Thoracic aorta (tissue), 2 donors: ENCODE data around the gene C16orf74. TPM values are rescaled to one million over a fixed set of nuclear protein-coding genes. Genes with fewer than 3 reads are reported as not detected.

Experiments
- ATAC-seq: fragments of 150-250 bp; one replicate; pipeline ENCODE4 v1.8.0; 2017; ENCODE audit warnings: low read depth; ENCODE audit not compliant: insufficient number of reproducible peaks, low FRiP score
- DNase-seq: peaks from one replicate; pipeline ENCODE4 v3.0.0-alpha.2; 2020; ENCODE audit warnings: low spot score
- H3K27ac ChIP-seq, 2 donors: fragments of 200-600 bp; sonication (generic); 1 replicate in 1 of 2; 2 replicates in 1 of 2; pipeline ENCODE4 v1.5.1; 2016; ENCODE audit warnings: mild to moderate bottlenecking in 2 of 2, moderate library complexity in 2 of 2
- H3K27me3 ChIP-seq: fragments of 200-600 bp; sonication (generic); replicated peaks from 2 replicates; pipeline ENCODE4 v1.6.0; 2016; ENCODE audit warnings: mild to moderate bottlenecking; ENCODE audit not compliant: insufficient read depth
- H3K36me3 ChIP-seq: fragments of 200-600 bp; sonication (generic); one replicate; pipeline ENCODE4 v1.5.1; 2016
- H3K4me1 ChIP-seq, 2 donors: fragments of 200-600 bp; sonication (generic); 1 replicate in 1 of 2; 2 replicates in 1 of 2; pipeline versions ENCODE4 v1.5.1 to v1.6.0; 2016; ENCODE audit warnings: low read depth in 2 of 2, mild to moderate bottlenecking in 1 of 2; ENCODE audit not compliant: control insufficient read depth in 1 of 2
- H3K4me3 ChIP-seq: fragments of 200-600 bp; sonication (generic); 2 replicates; pipeline ENCODE4 v1.5.1; 2016; ENCODE audit warnings: mild to moderate bottlenecking
- H3K9me3 ChIP-seq: fragments of 200-600 bp; sonication (generic); 2 replicates; pipeline ENCODE4 v1.5.1; 2016
- CTCF ChIP-seq: fragments of 200-600 bp; sonication (generic); IDR thresholded peaks from one replicate; pipeline ENCODE4 v1.5.1; 2019; ENCODE audit warnings: antibody characterized with exemption
- total RNA-seq, 2 donors: library from RNA; depleted of rRNA; stranded (reverse); fragments of >200 nt; gene quantifications; one replicate each; pipeline versions ENCODE4 v1.1.0 to v1.2.3, GENCODE V29; 2016

The C16orf74 gene
- total RNA-seq, 2 donors from 2014 or later = 1.2 TPM; not detected in 1

- Histone ChIP-seq H3K4me1 (no peaks in the 10 kb centered on the region), H3K36me3 (no peaks in the 10 kb centered on the region), H3K9me3 (no peaks in the 10 kb centered on the region), H3K4me3 (no peak overlapping the region), H3K27ac (no peak overlapping the region), H3K27me3 (no peaks in the 10 kb centered on the region)
- ATAC-seq = no peak
- no peak for TF ChIP-seq CTCF
- no peak for DNase-seq
These were observed 31.1 kb downstream of the C16orf74 start for GRCh38 chr16:85719605-85720301.

- DNase-seq = no peak
- Histone ChIP-seq H3K27ac (no peak overlapping the region), H3K4me1 (no peaks in the 10 kb centered on the region), H3K9me3 (no peaks in the 10 kb centered on the region), H3K27me3 (no peaks in the 10 kb centered on the region), H3K36me3 (no peaks in the 10 kb centered on the region), H3K4me3 (no peak overlapping the region)
- TF ChIP-seq CTCF = no peak
- no peak for ATAC-seq
These were observed 32.2 kb downstream of the C16orf74 start for GRCh38 chr16:85718682-85719081.

GRCh38 chr16:85718153-85718477, 32.8 kb downstream of the C16orf74 start:
- Histone ChIP-seq H3K4me3 (no peak overlapping the region), H3K9me3 (no peaks in the 10 kb centered on the region), H3K36me3 (no peaks in the 10 kb centered on the region), H3K27ac (no peak overlapping the region), H3K4me1 (no peaks in the 10 kb centered on the region), H3K27me3 (no peaks in the 10 kb centered on the region)
- DNase-seq = no peak
- TF ChIP-seq CTCF = no peak
- ATAC-seq = no peak

- no peak for DNase-seq
These were observed 33.3 kb downstream of the C16orf74 start for GRCh38 chr16:85717393-85718152.

More at GRCh38 chr16:85717393-85718152, 33.3 kb downstream of the C16orf74 start:
- TF ChIP-seq CTCF = peak; percentile 79
- H3K27me3 ChIP-seq = no peaks in the 10 kb centered on the region
- no peak overlapping the region for H3K4me3 ChIP-seq
- no peaks in the 10 kb centered on the region for H3K9me3 ChIP-seq
- H3K27ac ChIP-seq = no peak overlapping the region
- no peaks in the 10 kb centered on the region for H3K4me1 ChIP-seq
- no peaks in the 10 kb centered on the region for H3K36me3 ChIP-seq
- no peak for ATAC-seq
